ENCODE data around the gene RAD51B.
"Not testable (repeated sequence)": the region's sequence is repeated elsewhere in the genome, so short reads cannot be mapped to it uniquely, and the experiment has no call there.

Gene RAD51B

DNA sequence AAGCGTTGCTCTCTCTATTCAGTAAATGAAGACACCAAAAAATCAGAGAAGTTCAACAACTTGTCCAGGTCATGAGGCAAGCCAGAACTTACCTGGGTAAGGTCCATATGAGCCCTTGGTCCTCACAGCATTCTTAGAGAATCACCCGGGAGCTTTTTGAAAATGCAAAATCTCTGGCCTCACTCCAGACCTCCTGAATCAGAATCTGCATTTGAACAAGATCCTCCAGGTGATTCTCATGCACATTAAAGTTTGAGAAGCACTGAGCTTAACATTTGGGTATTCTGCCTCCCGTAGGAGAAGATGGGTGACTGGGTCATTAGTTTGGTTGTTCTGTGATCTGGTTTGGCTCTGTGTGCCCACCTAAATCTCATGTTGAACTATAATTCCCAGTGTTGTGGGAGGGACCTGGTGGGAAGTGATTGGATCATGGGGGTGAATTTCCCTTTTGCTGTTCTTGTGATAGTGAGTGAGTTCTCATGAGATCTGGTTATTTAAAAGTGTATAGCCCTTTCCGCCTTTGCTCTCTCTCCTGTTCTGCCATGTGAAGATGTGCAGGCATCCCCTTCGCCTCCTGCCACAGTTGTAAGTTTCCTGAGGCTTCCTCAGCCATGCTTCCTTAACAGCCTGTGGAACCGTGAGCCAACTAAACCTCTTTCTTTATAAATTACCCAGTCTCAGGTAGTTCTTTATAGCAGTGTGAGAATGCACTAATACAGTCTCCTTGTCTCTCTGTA, 221.2 kb downstream of the RAD51B start:
- TF ChIP-seq, protein P1, sequence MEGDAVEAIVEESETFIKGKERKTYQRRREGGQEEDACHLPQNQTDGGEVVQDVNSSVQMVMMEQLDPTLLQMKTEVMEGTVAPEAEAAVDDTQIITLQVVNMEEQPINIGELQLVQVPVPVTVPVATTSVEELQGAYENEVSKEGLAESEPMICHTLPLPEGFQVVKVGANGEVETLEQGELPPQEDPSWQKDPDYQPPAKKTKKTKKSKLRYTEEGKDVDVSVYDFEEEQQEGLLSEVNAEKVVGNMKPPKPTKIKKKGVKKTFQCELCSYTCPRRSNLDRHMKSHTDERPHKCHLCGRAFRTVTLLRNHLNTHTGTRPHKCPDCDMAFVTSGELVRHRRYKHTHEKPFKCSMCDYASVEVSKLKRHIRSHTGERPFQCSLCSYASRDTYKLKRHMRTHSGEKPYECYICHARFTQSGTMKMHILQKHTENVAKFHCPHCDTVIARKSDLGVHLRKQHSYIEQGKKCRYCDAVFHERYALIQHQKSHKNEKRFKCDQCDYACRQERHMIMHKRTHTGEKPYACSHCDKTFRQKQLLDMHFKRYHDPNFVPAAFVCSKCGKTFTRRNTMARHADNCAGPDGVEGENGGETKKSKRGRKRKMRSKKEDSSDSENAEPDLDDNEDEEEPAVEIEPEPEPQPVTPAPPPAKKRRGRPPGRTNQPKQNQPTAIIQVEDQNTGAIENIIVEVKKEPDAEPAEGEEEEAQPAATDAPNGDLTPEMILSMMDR (IDR thresholded peaks at IDR 0.05; ENCODE audit: unreplicated experiment in 3 of 3) = no peak
- peaks cover 64% of the 10 kb centered on the region for H3K4me1 Mint-ChIP-seq

DNA sequence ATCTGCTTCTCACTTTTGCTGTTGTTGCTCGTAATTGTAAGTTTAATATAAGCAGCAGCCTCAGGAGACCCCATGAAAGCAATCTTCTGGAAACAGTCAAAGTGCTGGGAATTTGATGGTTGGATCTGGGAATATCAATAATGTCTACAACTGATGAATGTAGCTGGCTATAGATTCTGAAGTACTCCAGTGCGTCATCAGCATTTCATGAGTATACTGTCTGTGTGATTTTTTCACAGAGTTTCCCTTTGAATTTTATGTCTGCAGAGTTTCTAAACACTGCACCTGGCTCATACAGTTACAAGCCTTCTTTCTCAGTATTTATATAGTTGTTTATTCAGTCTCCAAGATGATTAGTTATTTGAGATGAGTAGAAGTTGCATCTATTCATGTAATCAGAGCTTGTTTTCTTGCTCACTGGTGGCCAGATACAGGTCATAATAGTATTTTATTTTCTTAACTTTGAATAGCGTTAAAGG, 222.3 kb downstream of the RAD51B start:
- Mint-ChIP-seq H3K36me3 (ENCODE audit: low read depth) (no peaks in the 10 kb centered on the region), H3K4me1 (peaks cover 56% of the 10 kb centered on the region), H3K27me3 (ENCODE audit: low read depth) (no peaks in the 10 kb centered on the region), H3K9me3 (no peaks in the 10 kb centered on the region), H3K27ac (peak overlapping the region; percentile 86 to 93 (median 90)), H3K4me3 (no peak overlapping the region)
- TF ChIP-seq, protein P1 (IDR thresholded peaks at IDR 0.05; ENCODE audit: unreplicated experiment in 3 of 3) = no peak

More for the DNA sequence above, 221.2 kb downstream of the RAD51B start:
- no peak overlapping the region for H3K4me3 Mint-ChIP-seq
- H3K36me3 Mint-ChIP-seq (ENCODE audit: low read depth) = no peaks in the 10 kb centered on the region
- no peaks in the 10 kb centered on the region for H3K27me3 Mint-ChIP-seq (ENCODE audit: low read depth)
- no peaks in the 10 kb centered on the region for H3K9me3 Mint-ChIP-seq
- H3K27ac Mint-ChIP-seq = peak overlapping the region; percentile 86 to 93 (median 90)

DNA sequence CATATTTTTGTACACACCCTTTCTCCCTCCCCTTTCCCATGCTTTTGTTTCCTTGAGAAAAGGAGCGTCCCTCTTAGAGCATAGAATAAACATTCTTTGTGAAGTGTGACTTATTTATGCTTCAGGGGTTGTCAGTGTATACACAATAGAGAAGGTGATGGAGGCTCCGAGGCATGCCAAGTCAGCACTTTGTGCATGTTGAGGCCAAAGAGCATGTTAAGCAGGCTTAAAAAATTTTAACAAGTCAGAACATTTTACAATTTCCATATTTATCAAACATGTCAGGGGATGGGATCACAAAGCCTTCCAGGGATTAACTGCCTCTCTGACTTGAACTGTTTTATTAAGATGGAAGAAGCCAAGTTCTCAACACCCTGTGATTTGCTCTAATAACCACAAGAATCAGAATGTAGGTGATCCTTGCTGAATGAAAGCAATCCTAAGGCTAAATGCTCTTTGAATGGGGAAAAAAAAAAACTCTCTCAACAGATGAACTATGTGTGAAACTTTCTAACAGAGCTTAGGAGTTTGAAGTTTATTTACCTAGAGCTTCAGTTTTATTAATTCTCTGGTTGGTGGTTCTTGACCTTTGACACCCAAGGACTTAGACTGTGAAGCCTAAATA, 223.1 kb downstream of the RAD51B start:
- TF ChIP-seq, protein P1 (IDR thresholded peaks at IDR 0.05; ENCODE audit: unreplicated experiment in 3 of 3) = no peak
- peaks cover under 1% of the 10 kb centered on the region for H3K9me3 Mint-ChIP-seq
- peak overlapping the region; percentile 86 to 93 (median 90) for H3K27ac Mint-ChIP-seq
- H3K4me1 Mint-ChIP-seq = peaks cover 55% of the 10 kb centered on the region
- no peak overlapping the region for H3K4me3 Mint-ChIP-seq
- no peaks in the 10 kb centered on the region for H3K27me3 Mint-ChIP-seq (ENCODE audit: low read depth)
- H3K36me3 Mint-ChIP-seq (ENCODE audit: low read depth) = no peaks in the 10 kb centered on the region

DNA sequence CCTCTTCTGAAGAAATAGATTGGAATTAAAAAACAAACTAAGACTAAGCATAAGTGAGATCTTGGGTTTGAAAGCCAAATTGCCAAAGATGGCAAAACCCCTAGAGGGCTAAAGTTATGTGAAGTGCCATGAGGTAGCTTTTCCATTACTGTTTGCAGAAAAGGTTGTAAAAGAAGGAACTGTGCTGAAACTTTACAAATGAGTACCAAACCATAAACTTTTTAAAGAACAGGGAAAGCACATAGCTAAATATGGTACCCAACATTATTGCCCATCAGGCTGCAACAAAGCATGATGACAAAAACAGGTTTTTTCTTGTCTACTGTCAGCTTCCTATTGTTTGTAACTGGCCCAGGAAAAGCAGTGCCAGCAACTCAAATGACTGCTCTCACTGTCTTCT, 224.2 kb downstream of the RAD51B start:
- Mint-ChIP-seq H3K4me3 (no peak overlapping the region), H3K9me3 (peaks cover 5% of the 10 kb centered on the region), H3K36me3 (ENCODE audit: low read depth) (no peaks in the 10 kb centered on the region), H3K27me3 (ENCODE audit: low read depth) (no peaks in the 10 kb centered on the region), H3K4me1 (peaks cover 59% of the 10 kb centered on the region), H3K27ac (peak overlapping the region; percentile 86 to 93 (median 90))
- TF ChIP-seq, protein P1 (IDR thresholded peaks at IDR 0.05; ENCODE audit: unreplicated experiment in 3 of 3) = no peak

DNA sequence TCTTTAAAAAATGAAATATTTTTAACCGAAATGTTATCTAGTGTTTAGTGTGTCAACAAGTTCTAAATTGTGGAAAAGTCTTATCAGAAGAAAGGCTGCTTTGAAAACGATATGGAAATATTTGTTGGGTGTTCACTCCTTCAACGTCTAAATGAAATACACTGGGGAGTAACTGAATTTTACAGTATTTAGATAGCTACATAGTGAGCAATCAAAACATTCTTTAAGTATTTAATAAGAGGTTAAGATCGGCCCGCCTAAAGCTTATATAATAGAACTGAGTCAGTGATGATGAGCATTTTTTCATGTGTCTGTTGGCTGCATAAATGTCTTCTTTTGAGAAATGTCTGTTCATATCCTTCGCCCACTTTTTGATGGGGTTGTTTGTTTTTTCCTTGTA, 228.3 kb downstream of the RAD51B start:
- H3K36me3 Mint-ChIP-seq (ENCODE audit: low read depth) = no peaks in the 10 kb centered on the region
- H3K27me3 Mint-ChIP-seq (ENCODE audit: low read depth) = no peaks in the 10 kb centered on the region
- H3K4me1 Mint-ChIP-seq = peaks cover 33% of the 10 kb centered on the region
- TF ChIP-seq, protein P1 (IDR thresholded peaks at IDR 0.05; ENCODE audit: unreplicated experiment in 3 of 3) = no peak
- peaks cover 12% of the 10 kb centered on the region for H3K9me3 Mint-ChIP-seq
- no peak overlapping the region for H3K4me3 Mint-ChIP-seq
- H3K27ac Mint-ChIP-seq = peak overlapping the region; percentile 64 to 87 (median 79)

DNA sequence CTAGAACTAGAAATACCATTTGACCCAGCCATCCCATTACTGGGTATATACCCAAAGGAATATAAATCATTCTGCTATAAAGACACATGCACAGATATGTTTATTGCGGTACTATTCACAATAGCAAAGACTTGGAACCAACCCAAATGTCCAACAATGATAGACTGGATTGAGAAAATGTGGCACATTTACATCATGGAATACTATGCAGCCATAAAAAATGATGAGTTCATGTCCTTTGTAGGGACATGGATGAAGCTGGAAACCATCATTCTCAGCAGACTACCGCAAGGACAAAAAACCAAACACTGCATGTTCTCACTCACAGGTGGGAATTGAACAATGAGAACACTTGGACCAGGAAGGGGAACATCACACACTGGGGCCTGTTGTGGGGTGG, 229.2 kb downstream of the RAD51B start:
- Mint-ChIP-seq H3K4me1 (peaks cover 27% of the 10 kb centered on the region), H3K9me3 (peaks cover 12% of the 10 kb centered on the region)
- not testable (repeated sequence) for H3K27me3 Mint-ChIP-seq (ENCODE audit: low read depth); H3K4me3 Mint-ChIP-seq; H3K27ac Mint-ChIP-seq; H3K36me3 Mint-ChIP-seq (ENCODE audit: low read depth)

Measured in nephron (organoid).